Neural cell (in vitro differentiated cells): ENCODE results near the gene FOXA3. TPM values are rescaled to one million over a fixed set of nuclear protein-coding genes. Genes with fewer than 3 reads are reported as not detected.

Experiments
- H2AFZ ChIP-seq: fragments of 200-600, 300-800 bp; sonication (generic), shearing (Covaris generic); 2 replicates; pipeline ENCODE4 v1.6.0; 2014; ENCODE audit warnings: low read depth, mild to moderate bottlenecking, antibody characterized with exemption, low read length, moderate library complexity
- H3F3A ChIP-seq: fragments of 200-600 bp; shearing (Covaris generic); 2 replicates; pipeline ENCODE4 v1.6.1; 2016; ENCODE audit warnings: mild to moderate bottlenecking, moderate library complexity, mixed read lengths, antibody characterized with exemption, low read length; ENCODE audit not compliant: insufficient read depth, poor library complexity, severe bottlenecking
- H3K27ac ChIP-seq: fragments of 200-600, 300-800 bp; sonication (generic), shearing (Covaris generic); 2 replicates; pipeline ENCODE4 v1.5.1; 2014; ENCODE audit warnings: mild to moderate bottlenecking, low read length, moderate library complexity
- H3K27me3 ChIP-seq: fragments of 300-800, 200-600 bp; sonication (generic), shearing (Covaris generic); 2 replicates; pipeline ENCODE4 v1.6.0; 2014; ENCODE audit warnings: mild to moderate bottlenecking, low read depth, low read length, moderate library complexity; ENCODE audit not compliant: insufficient read depth
- H3K36me3 ChIP-seq: fragments of 300-800, 200-600 bp; sonication (generic), shearing (Covaris generic); 2 replicates; pipeline ENCODE4 v1.5.1; 2014; ENCODE audit warnings: mild to moderate bottlenecking, antibody characterized with exemption, low read length, moderate library complexity; ENCODE audit not compliant: insufficient read depth
- H3K4me2 ChIP-seq: fragments of 300-800, 200-600 bp; sonication (generic), shearing (Covaris generic); 2 replicates; pipeline ENCODE4 v1.6.0; 2014; ENCODE audit warnings: mild to moderate bottlenecking, low read length
- H3K4me3 ChIP-seq: fragments of 300-800, 200-600 bp; sonication (generic), shearing (Covaris generic); 2 replicates; pipeline ENCODE4 v1.5.1; 2014; ENCODE audit warnings: mild to moderate bottlenecking, low read length, moderate library complexity
- H3K79me2 ChIP-seq: fragments of 200-600 bp; shearing (Covaris generic); replicated peaks from 2 replicates; pipeline ENCODE4 v1.6.0; 2014; ENCODE audit warnings: mild to moderate bottlenecking, low read length, moderate library complexity; ENCODE audit not compliant: insufficient read depth
- H3K9ac ChIP-seq: fragments of 300-800, 200-600 bp; sonication (generic), shearing (Covaris generic); 2 replicates; pipeline ENCODE4 v1.6.1; 2016; ENCODE audit warnings: mild to moderate bottlenecking, low read length, mixed read lengths
- H3K9me2 ChIP-seq: fragments of 200-600 bp; shearing (Covaris generic); 2 replicates; pipeline ENCODE4 v1.6.1; 2016; ENCODE audit warnings: mild to moderate bottlenecking, low read length, mixed read lengths; ENCODE audit not compliant: insufficient read depth
- H3K9me3 ChIP-seq: fragments of 200-600, 300-800 bp; sonication (generic), shearing (Covaris generic); 2 replicates; pipeline ENCODE4 v1.6.1; 2016; ENCODE audit warnings: mild to moderate bottlenecking, mixed run types, low read length, moderate library complexity, mixed read lengths
- H4K20me1 ChIP-seq: fragments of 200-600 bp; shearing (Covaris generic); 2 replicates; pipeline ENCODE4 v1.6.1; 2016; ENCODE audit warnings: mild to moderate bottlenecking, mixed run types; ENCODE audit not compliant: insufficient read depth
- CTCF ChIP-seq: fragments of 450-650 bp; IDR thresholded peaks from 2 replicates; pipeline ENCODE4 v1.5.1; 2014; ENCODE audit warnings: antibody characterized with exemption, mild to moderate bottlenecking, moderate library complexity; ENCODE audit not compliant: poor library complexity, severe bottlenecking
- EP300 ChIP-seq: fragments of 450-650 bp; conservative IDR thresholded peaks from 2 replicates; pipeline ENCODE4 v1.6.1; 2014; ENCODE audit warnings: antibody characterized with exemption, mild to moderate bottlenecking, moderate library complexity; ENCODE audit not compliant: poor library complexity, severe bottlenecking
- EZH2 ChIP-seq: fragments of 200-600, 300-800 bp; shearing (Covaris generic), sonication (generic); IDR thresholded peaks from 2 replicates; pipeline ENCODE4 v1.6.1; 2014; ENCODE audit warnings: antibody characterized with exemption, low read length, borderline replicate concordance, mild to moderate bottlenecking; ENCODE audit not compliant: insufficient read depth, poor library complexity, severe bottlenecking
- MXI1 ChIP-seq: fragments of 450-650 bp; conservative IDR thresholded peaks from 2 replicates; pipeline ENCODE4 v1.6.1; 2014; ENCODE audit warnings: antibody characterized with exemption, mild to moderate bottlenecking; ENCODE audit not compliant: poor library complexity, severe bottlenecking
- POLR2AphosphoS5 ChIP-seq: IDR thresholded peaks from 2 replicates; pipeline ENCODE4 v1.6.1; 2012
- RAD21 ChIP-seq: fragments of 450-650 bp; conservative IDR thresholded peaks from 2 replicates; pipeline ENCODE4 v1.6.1; 2014; ENCODE audit warnings: antibody characterized with exemption, mild to moderate bottlenecking, moderate library complexity
- REST ChIP-seq: IDR thresholded peaks from 2 replicates; pipeline ENCODE4 v1.6.1; 2012; ENCODE audit warnings: borderline replicate concordance
- SMC3 ChIP-seq: fragments of 450-650 bp; conservative IDR thresholded peaks from 2 replicates; pipeline ENCODE4 v1.6.1; 2014; ENCODE audit warnings: antibody characterized with exemption, mild to moderate bottlenecking, moderate library complexity; ENCODE audit not compliant: poor library complexity
- TAF1 ChIP-seq: IDR thresholded peaks from 2 replicates; pipeline ENCODE4 v1.6.1; 2012; ENCODE audit warnings: low read depth
- polyA plus RNA-seq: library from polyadenylated mRNA; depleted of rRNA; stranded (reverse); fragments of >200 nt; gene quantifications from 2 replicates; pipeline ENCODE4 v1.2.3, GENCODE V29; 2014

Gene FOXA3
- polyA plus RNA-seq, 1 donor from 2014 or later = not detected

GRCh38 chr19:45883881-45884681 lies 20.0 kb downstream of the FOXA3 start:
- Histone ChIP-seq H2AFZ (no peak overlapping the region), H3F3A (no peaks in the 10 kb centered on the region), H3K9me3 (no peaks in the 10 kb centered on the region), H3K4me2 (no peak overlapping the region), H3K4me3 (peak overlapping the region; percentile 40), H3K27me3 (no peaks in the 10 kb centered on the region), H3K27ac (no peak overlapping the region), H4K20me1 (peaks cover 10% of the 10 kb centered on the region), H3K9me2 (no peaks in the 10 kb centered on the region), H3K79me2 (peaks cover 5% of the 10 kb centered on the region), H3K9ac (no peak overlapping the region), H3K36me3 (no peaks in the 10 kb centered on the region)
- TF ChIP-seq POLR2AphosphoS5 = no peak
- no peak for TF ChIP-seq CTCF

GRCh38 chr19:45884682-45885555 lies 20.8 kb downstream of the FOXA3 start:
- Histone ChIP-seq H3K27ac (peak overlapping the region; percentile 55), H3F3A (no peaks in the 10 kb centered on the region), H3K9me3 (no peaks in the 10 kb centered on the region), H3K9me2 (no peaks in the 10 kb centered on the region), H3K79me2 (peaks cover 5% of the 10 kb centered on the region), H2AFZ (no peak overlapping the region), H4K20me1 (peaks cover 10% of the 10 kb centered on the region), H3K9ac (peak overlapping the region; percentile 82), H3K36me3 (no peaks in the 10 kb centered on the region), H3K4me3 (peak overlapping the region; percentile 83), H3K4me2 (peak overlapping the region; percentile 30), H3K27me3 (no peaks in the 10 kb centered on the region)
- no peak for TF ChIP-seq MXI1
- TF ChIP-seq POLR2AphosphoS5 = no peak
- no peak for TF ChIP-seq SMC3
- no peak for TF ChIP-seq TAF1
- TF ChIP-seq EP300 = no peak
- no peak for TF ChIP-seq REST
- no peak for TF ChIP-seq RAD21
- no peak for TF ChIP-seq CTCF
- TF ChIP-seq EZH2 = no peak
